ENCODE data around the gene BZW1.
A peak's percentile ranks its signal among the peaks of the same experiment; 100 is the strongest.

The BZW1 gene

GRCh38 chr2:200810998-200811332, 745 bp upstream of the BZW1 start:
- CTCF ChIA-PET = interaction anchor here (0.7 kb wide), 1 partner anchor 56 kb away, joined by 3 read pairs; no protein-coding TSS in a partner anchor
- Histone ChIP-seq H3K9me3 (ENCODE audit: control insufficient read depth, insufficient read depth, low read depth, low read length) (no peaks in the 10 kb centered on the region), H3K4me1 (ENCODE audit: control insufficient read depth, insufficient read depth, low read length) (no peaks in the 10 kb centered on the region), H3K27ac (ENCODE audit: extremely low read depth, low read depth, low read length) (no peak overlapping the region), H3K4me3 (ENCODE audit: low read depth, low read length) (peak overlapping the region; percentile 32), H3K36me3 (ENCODE audit: control insufficient read depth in 2 of 2, insufficient read depth in 1 of 2, low read length in 2 of 2) (peaks cover 25 to 34% of the 10 kb centered on the region in 2 experiments)
- no peak for TF ChIP-seq ZNF624 (tag by site-specific recombination; IDR thresholded peaks at IDR 0.05)
- no peak for TF ChIP-seq GLIS1 (tag by site-specific recombination; IDR thresholded peaks at IDR 0.05)
- no peak for TF ChIP-seq PRDM10 (tag by site-specific recombination; IDR thresholded peaks at IDR 0.05)
- no peak for TF ChIP-seq ZNF626 (tag by site-specific recombination; IDR thresholded peaks at IDR 0.05)
- TF ChIP-seq ZNF394 (tag by site-specific recombination; IDR thresholded peaks at IDR 0.05; ENCODE audit: borderline replicate concordance) = no peak
- TF ChIP-seq ZNF132 (tag by site-specific recombination; IDR thresholded peaks at IDR 0.05; ENCODE audit: borderline replicate concordance) = no peak
- TF ChIP-seq SETDB1 (IDR thresholded peaks at IDR 0.05; ENCODE audit: insufficient read length, low read length) = no peak
- TF ChIP-seq ZFP69B (tag by site-specific recombination; IDR thresholded peaks at IDR 0.05) = peak; percentile 84
- no peak for TF ChIP-seq ZNF792 (tag by site-specific recombination; IDR thresholded peaks at IDR 0.05)
- TF ChIP-seq ZNF660 (tag by site-specific recombination; IDR thresholded peaks at IDR 0.05) = no peak; the same call in 1 of the 2 replicates
- TF ChIP-seq, protein P1, sequence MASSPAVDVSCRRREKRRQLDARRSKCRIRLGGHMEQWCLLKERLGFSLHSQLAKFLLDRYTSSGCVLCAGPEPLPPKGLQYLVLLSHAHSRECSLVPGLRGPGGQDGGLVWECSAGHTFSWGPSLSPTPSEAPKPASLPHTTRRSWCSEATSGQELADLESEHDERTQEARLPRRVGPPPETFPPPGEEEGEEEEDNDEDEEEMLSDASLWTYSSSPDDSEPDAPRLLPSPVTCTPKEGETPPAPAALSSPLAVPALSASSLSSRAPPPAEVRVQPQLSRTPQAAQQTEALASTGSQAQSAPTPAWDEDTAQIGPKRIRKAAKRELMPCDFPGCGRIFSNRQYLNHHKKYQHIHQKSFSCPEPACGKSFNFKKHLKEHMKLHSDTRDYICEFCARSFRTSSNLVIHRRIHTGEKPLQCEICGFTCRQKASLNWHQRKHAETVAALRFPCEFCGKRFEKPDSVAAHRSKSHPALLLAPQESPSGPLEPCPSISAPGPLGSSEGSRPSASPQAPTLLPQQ (tag by site-specific recombination; IDR thresholded peaks at IDR 0.05) = peak; percentile 84
- TF ChIP-seq ZFP3 (tag by site-specific recombination; IDR thresholded peaks at IDR 0.05; ENCODE audit: low read depth) = no peak
- TF ChIP-seq BCL11B (tag by site-specific recombination; IDR thresholded peaks at IDR 0.05; ENCODE audit: low read depth) = no peak
- TF ChIP-seq ZNF155 (tag by site-specific recombination; IDR thresholded peaks at IDR 0.05) = no peak
- no peak for TF ChIP-seq GLI2 (tag by site-specific recombination; IDR thresholded peaks at IDR 0.05; ENCODE audit: borderline replicate concordance, low read depth)
- TF ChIP-seq SCRT1 (tag by site-specific recombination; IDR thresholded peaks at IDR 0.05; ENCODE audit: borderline replicate concordance) = no peak
- no peak for TF ChIP-seq GLI4 (tag by site-specific recombination; IDR thresholded peaks at IDR 0.05)
- no peak for TF ChIP-seq BCL11A (tag by site-specific recombination; IDR thresholded peaks at IDR 0.05; ENCODE audit: low read depth)
- TF ChIP-seq SCRT2 (tag by site-specific recombination; IDR thresholded peaks at IDR 0.05) = no peak
- no peak for TF ChIP-seq ZNF174 (tag by site-specific recombination; IDR thresholded peaks at IDR 0.05)
- peak; percentile 99 for TF ChIP-seq ZBTB48 (tag by site-specific recombination; IDR thresholded peaks at IDR 0.05)
- TF ChIP-seq ZBTB20 (tag by site-specific recombination; IDR thresholded peaks at IDR 0.05) = peak; percentile 94
- no peak for TF ChIP-seq ZNF645 (tag by site-specific recombination; IDR thresholded peaks at IDR 0.05)
- POLR2A ChIA-PET = interaction anchor here (0.8 to 2.6 kb wide), 7 partner anchors 17 to 98 kb away, joined by 4 to 15 read pairs (median 6); partner anchors contain the start of genes CLK1, NIF3L1 and PPIL3

All from HEK293 (cell line).